CMK (cell line): ENCODE results near the gene ASTN2.

Experiments
- DNase-seq: peaks from one replicate; pipeline ENCODE4 v3.0.0-alpha.2; 2010; ENCODE audit warnings: low read depth

The ASTN2 gene

GRCh38 chr9:116800885-116801284 is 614.0 kb downstream of the ASTN2 start:
- DNase-seq: no peak

- DNase-seq: no peak
These were observed 614.8 kb downstream of the ASTN2 start for GRCh38 chr9:116800074-116800473.

GRCh38 chr9:116798521-116798920 is 616.3 kb downstream of the ASTN2 start:
- no peak for DNase-seq

GRCh38 chr9:116797276-116797675 is 617.6 kb downstream of the ASTN2 start:
- DNase-seq: no peak

- no peak for DNase-seq
These were observed 618.2 kb downstream of the ASTN2 start for GRCh38 chr9:116796669-116797068.

GRCh38 chr9:116795821-116796220 is 619.0 kb downstream of the ASTN2 start:
- no peak for DNase-seq

- no peak for DNase-seq
These were observed 622.6 kb downstream of the ASTN2 start for GRCh38 chr9:116792271-116792670.

GRCh38 chr9:116791326-116791725 is 623.5 kb downstream of the ASTN2 start:
- no peak for DNase-seq

GRCh38 chr9:116789081-116789480 is 625.8 kb downstream of the ASTN2 start:
- DNase-seq: no peak

- DNase-seq: no peak
These were observed 628.1 kb downstream of the ASTN2 start for GRCh38 chr9:116786737-116787136.

- DNase-seq: no peak
These were observed 637.7 kb downstream of the ASTN2 start for GRCh38 chr9:116777116-116777515.

GRCh38 chr9:116774421-116775180 is 640.3 kb downstream of the ASTN2 start:
- DNase-seq: no peak

- DNase-seq: no peak
These were observed 647.6 kb downstream of the ASTN2 start for GRCh38 chr9:116767219-116767618.

- no peak for DNase-seq
These were observed 649.8 kb downstream of the ASTN2 start for GRCh38 chr9:116765011-116765410.

- no peak for DNase-seq
These were observed 651.1 kb downstream of the ASTN2 start for GRCh38 chr9:116763770-116764169.

- no peak for DNase-seq
These were observed 654.2 kb downstream of the ASTN2 start for GRCh38 chr9:116760636-116761035.

- DNase-seq: no peak
These were observed 657.8 kb downstream of the ASTN2 start for GRCh38 chr9:116757030-116757429.

- no peak for DNase-seq
These were observed 661.5 kb downstream of the ASTN2 start for GRCh38 chr9:116753389-116753788.

- no peak for DNase-seq
These were observed 664.3 kb downstream of the ASTN2 start for GRCh38 chr9:116750510-116750909.

GRCh38 chr9:116749772-116750171 is 665.1 kb downstream of the ASTN2 start:
- no peak for DNase-seq

GRCh38 chr9:116749176-116749575 is 665.7 kb downstream of the ASTN2 start:
- DNase-seq: no peak

- no peak for DNase-seq
These were observed 673.1 kb downstream of the ASTN2 start for GRCh38 chr9:116741742-116742141.

GRCh38 chr9:116741086-116741740 is 673.6 kb downstream of the ASTN2 start:
- no peak for DNase-seq

- peak; percentile 45 for DNase-seq
These were observed 677.7 kb downstream of the ASTN2 start for GRCh38 chr9:116737152-116737546.
